Activated T-cell treated with anti-CD3 and anti-CD28 coated beads, Interleukin-2, amount 50 U/mL, for 72 hours (primary cell): ENCODE data around the gene RXRA. TPM values are rescaled to one million over a fixed set of nuclear protein-coding genes. Genes with fewer than 3 reads are reported as not detected.

Experiments
- ATAC-seq, 2 donors: fragments of 150-1000 bp; cut with Tn5 transposase; replicated peaks in 1 of 2; 2 replicates each; pipeline ENCODE4 v1.10.0; 2021; ENCODE audit warnings: moderate library complexity in 2 of 2, mild to moderate bottlenecking in 1 of 2
- DNase-seq, 2 donors: peaks; one replicate each; pipeline ENCODE4 v3.0.0; 2021 to 2022; ENCODE audit warnings: mixed read lengths in 1 of 2
- H3K27ac Mint-ChIP-seq: one replicate; pipeline ENCODE4 v1.8.0; 2022; ENCODE audit warnings: mild to moderate bottlenecking, moderate library complexity, mixed read lengths
- H3K27me3 Mint-ChIP-seq: one replicate; pipeline ENCODE4 v1.8.0; 2022; ENCODE audit warnings: low read depth, mixed read lengths
- H3K36me3 Mint-ChIP-seq, 2 donors: one replicate each; pipeline ENCODE4 v1.8.0; 2022; ENCODE audit warnings: mixed read lengths in 2 of 2, mild to moderate bottlenecking in 1 of 2; ENCODE audit not compliant: insufficient read depth in 2 of 2
- H3K4me1 Mint-ChIP-seq: one replicate; pipeline ENCODE4 v1.8.0; 2022; ENCODE audit warnings: low read depth, mixed read lengths
- H3K4me3 Mint-ChIP-seq, 2 donors: one replicate each; pipeline ENCODE4 v1.8.0; 2022; ENCODE audit warnings: mild to moderate bottlenecking in 2 of 2, mixed read lengths in 2 of 2, moderate library complexity in 2 of 2
- H3K9me3 Mint-ChIP-seq, 2 donors: one replicate each; pipeline ENCODE4 v1.8.0; 2022; ENCODE audit warnings: mixed read lengths in 2 of 2
- total RNA-seq, 2 donors: library from RNA; stranded (reverse); gene quantifications; one replicate each; pipeline ENCODE4 v1.2.3, GENCODE V29; 2022

RXRA gene
- total RNA-seq, 2 donors from 2014 or later = 4.9 to 12.4 TPM

GRCh38 chr9:134455934-134456755 is 129.9 kb downstream of the RXRA start:
- Mint-ChIP-seq H3K4me3 (peak overlapping the region; percentile 81 to 85), H3K4me1 (peaks cover 8% of the 10 kb centered on the region), H3K27ac (peak overlapping the region; percentile 74), H3K27me3 (no peaks in the 10 kb centered on the region), H3K9me3 (no peaks in the 10 kb centered on the region), H3K36me3 (no peaks in the 10 kb centered on the region)
- peak; percentile 69 to 72 for DNase-seq
- ATAC-seq = peak; percentile 86 to 90

GRCh38 chr9:134456756-134457305 is 130.6 kb downstream of the RXRA start:
- Mint-ChIP-seq H3K4me1 (peaks cover 8% of the 10 kb centered on the region), H3K27me3 (no peaks in the 10 kb centered on the region), H3K36me3 (no peaks in the 10 kb centered on the region), H3K9me3 (no peaks in the 10 kb centered on the region), H3K4me3 (peak overlapping the region; percentile 81 to 85), H3K27ac (peak overlapping the region; percentile 74)
- DNase-seq (no peak), ATAC-seq (no peak)

GRCh38 chr9:134457321-134458206 is 131.3 kb downstream of the RXRA start:
- no peak for ATAC-seq
- no peak for DNase-seq
- Mint-ChIP-seq H3K4me3 (no peak overlapping the region), H3K9me3 (no peaks in the 10 kb centered on the region), H3K36me3 (no peaks in the 10 kb centered on the region), H3K27me3 (no peaks in the 10 kb centered on the region), H3K4me1 (peaks cover 8% of the 10 kb centered on the region), H3K27ac (peak overlapping the region; percentile 6)

DNA sequence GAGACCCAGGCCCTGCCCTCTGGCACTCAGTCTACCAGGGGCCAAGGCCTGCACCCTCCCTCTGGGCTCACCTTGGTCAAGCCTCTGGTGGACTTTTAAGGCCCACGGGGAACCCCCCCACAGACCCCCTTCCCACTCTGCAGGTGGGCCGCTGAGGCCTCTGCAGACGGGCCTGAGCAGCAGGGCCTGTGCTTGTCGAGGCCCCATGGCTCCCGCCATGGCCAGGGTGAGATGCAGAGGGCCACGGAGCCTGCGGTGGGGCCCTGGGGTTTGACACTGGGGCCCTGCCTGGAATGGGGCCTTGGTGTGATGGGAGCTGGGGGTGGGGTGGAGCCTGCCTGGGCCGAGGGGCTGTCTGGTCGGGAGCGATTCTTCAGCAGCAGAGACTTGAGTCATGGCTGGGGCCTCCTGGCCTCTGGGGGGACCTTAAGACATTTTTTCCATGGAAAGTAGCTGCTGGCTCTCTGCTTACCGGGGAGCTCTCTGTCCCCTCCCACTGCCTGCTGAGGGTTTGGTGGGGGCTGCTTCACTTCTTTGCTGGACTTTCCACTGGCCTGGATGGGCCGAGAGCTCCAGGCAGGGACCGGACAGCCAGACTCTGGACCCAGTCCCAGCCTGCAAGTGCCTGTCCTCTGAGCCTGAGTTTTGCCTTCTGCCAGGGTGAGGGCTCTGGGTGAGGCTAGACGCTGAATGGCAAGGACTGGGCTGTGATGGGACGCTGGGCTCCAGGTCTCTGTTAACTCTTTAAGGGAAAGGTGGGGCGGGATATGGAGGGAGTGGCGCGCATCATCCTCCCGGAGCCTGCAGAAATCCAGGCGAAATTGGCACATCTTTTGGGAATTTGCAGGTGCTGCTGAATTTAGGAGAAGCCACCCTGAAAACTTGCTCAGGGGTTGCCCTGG is 132.2 kb downstream of the RXRA start:
- DNase-seq (no peak), ATAC-seq (no peak)
- H3K27me3 Mint-ChIP-seq = no peaks in the 10 kb centered on the region
- H3K4me3 Mint-ChIP-seq = no peak overlapping the region
- peaks cover 8% of the 10 kb centered on the region for H3K4me1 Mint-ChIP-seq
- no peaks in the 10 kb centered on the region for H3K9me3 Mint-ChIP-seq
- H3K27ac Mint-ChIP-seq = no peak overlapping the region
- no peaks in the 10 kb centered on the region for H3K36me3 Mint-ChIP-seq

- ATAC-seq (no peak), DNase-seq (no peak)
- Mint-ChIP-seq H3K9me3 (no peaks in the 10 kb centered on the region), H3K27ac (no peak overlapping the region), H3K36me3 (no peaks in the 10 kb centered on the region), H3K4me3 (no peak overlapping the region), H3K27me3 (no peaks in the 10 kb centered on the region), H3K4me1 (peaks cover 8% of the 10 kb centered on the region)
Measured at GRCh38 chr9:134459164-134459563, 132.9 kb downstream of the RXRA start.

- H3K4me1 Mint-ChIP-seq = peaks cover 8% of the 10 kb centered on the region
- ATAC-seq = no peak
- no peaks in the 10 kb centered on the region for H3K27me3 Mint-ChIP-seq
- H3K9me3 Mint-ChIP-seq = no peaks in the 10 kb centered on the region
- DNase-seq = no peak
- no peak overlapping the region for H3K27ac Mint-ChIP-seq
- no peak overlapping the region for H3K4me3 Mint-ChIP-seq
- H3K36me3 Mint-ChIP-seq = no peaks in the 10 kb centered on the region
Measured at GRCh38 chr9:134459573-134459972, 133.3 kb downstream of the RXRA start.

DNA sequence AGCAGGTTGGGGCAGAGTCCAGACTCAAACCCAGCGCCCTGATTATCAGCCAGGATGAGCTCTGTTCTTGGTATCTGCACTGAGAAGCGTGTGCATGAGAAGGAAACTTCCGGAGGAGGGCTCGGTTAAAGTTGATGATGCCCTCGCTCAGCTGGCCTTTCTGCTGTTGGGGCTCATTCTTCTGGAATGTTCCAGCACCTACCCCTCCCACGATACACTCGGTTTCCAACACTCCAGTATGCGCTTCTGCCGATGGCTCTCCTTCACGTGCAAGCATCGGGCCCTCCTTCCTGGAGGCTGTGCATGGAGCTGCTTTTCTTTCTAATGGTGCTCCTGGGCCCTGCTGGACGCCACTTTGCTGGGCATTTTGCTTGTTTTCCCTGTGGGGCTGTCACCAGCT is 134.0 kb downstream of the RXRA start:
- no peak for DNase-seq
- no peak overlapping the region for H3K27ac Mint-ChIP-seq
- no peaks in the 10 kb centered on the region for H3K27me3 Mint-ChIP-seq
- ATAC-seq = no peak
- no peak overlapping the region for H3K4me3 Mint-ChIP-seq
- H3K9me3 Mint-ChIP-seq = no peaks in the 10 kb centered on the region
- no peaks in the 10 kb centered on the region for H3K36me3 Mint-ChIP-seq
- peaks cover 8% of the 10 kb centered on the region for H3K4me1 Mint-ChIP-seq

- no peak overlapping the region for H3K4me3 Mint-ChIP-seq
- ATAC-seq = no peak
- H3K9me3 Mint-ChIP-seq = no peaks in the 10 kb centered on the region
- H3K36me3 Mint-ChIP-seq = no peaks in the 10 kb centered on the region
- no peaks in the 10 kb centered on the region for H3K27me3 Mint-ChIP-seq
- no peak for DNase-seq
- peaks cover 8% of the 10 kb centered on the region for H3K4me1 Mint-ChIP-seq
- H3K27ac Mint-ChIP-seq = no peak overlapping the region
Measured at GRCh38 chr9:134460896-134461295, 134.6 kb downstream of the RXRA start.

- DNase-seq (no peak), ATAC-seq (no peak)
- H3K27ac Mint-ChIP-seq = no peak overlapping the region
- no peaks in the 10 kb centered on the region for H3K27me3 Mint-ChIP-seq
- H3K4me3 Mint-ChIP-seq = no peak overlapping the region
- H3K9me3 Mint-ChIP-seq = no peaks in the 10 kb centered on the region
- H3K4me1 Mint-ChIP-seq = peaks cover 2% of the 10 kb centered on the region
- H3K36me3 Mint-ChIP-seq = no peaks in the 10 kb centered on the region
Measured at GRCh38 chr9:134461426-134461982, 135.2 kb downstream of the RXRA start.

GRCh38 chr9:134462318-134462717 is 136.1 kb downstream of the RXRA start:
- H3K27ac Mint-ChIP-seq = no peak overlapping the region
- H3K4me1 Mint-ChIP-seq = no peaks in the 10 kb centered on the region
- DNase-seq = no peak
- H3K9me3 Mint-ChIP-seq = no peaks in the 10 kb centered on the region
- no peaks in the 10 kb centered on the region for H3K36me3 Mint-ChIP-seq
- H3K4me3 Mint-ChIP-seq = no peak overlapping the region
- no peak for ATAC-seq
- no peaks in the 10 kb centered on the region for H3K27me3 Mint-ChIP-seq

DNA sequence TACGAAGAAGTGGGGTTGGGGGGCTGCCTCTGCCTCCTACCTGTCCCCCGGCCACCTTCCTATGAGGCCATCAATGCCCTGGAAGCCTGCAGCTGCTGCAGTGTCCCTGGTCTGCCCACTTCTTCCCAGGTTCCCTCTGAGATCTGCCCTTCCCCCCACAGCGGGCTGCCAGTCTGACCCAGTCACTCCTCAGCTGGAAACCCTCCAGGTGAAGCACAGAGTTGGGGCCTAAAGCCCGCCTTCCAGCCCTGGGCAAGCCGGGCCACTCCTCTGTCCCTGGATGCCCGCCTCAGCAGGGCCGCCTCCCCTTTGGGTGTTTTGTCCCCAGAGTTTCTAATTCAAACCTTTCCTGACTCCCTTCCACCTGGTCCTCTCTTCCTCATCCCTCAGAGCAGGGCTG is 137.0 kb downstream of the RXRA start:
- no peak for ATAC-seq
- Mint-ChIP-seq H3K27ac (no peak overlapping the region), H3K36me3 (no peaks in the 10 kb centered on the region), H3K27me3 (no peaks in the 10 kb centered on the region), H3K4me1 (no peaks in the 10 kb centered on the region), H3K4me3 (no peak overlapping the region), H3K9me3 (no peaks in the 10 kb centered on the region)
- DNase-seq = no peak

GRCh38 chr9:134466869-134467616 is 140.8 kb downstream of the RXRA start:
- Mint-ChIP-seq H3K27ac (no peak overlapping the region), H3K4me3 (no peak overlapping the region), H3K36me3 (no peaks in the 10 kb centered on the region), H3K4me1 (no peaks in the 10 kb centered on the region), H3K27me3 (no peaks in the 10 kb centered on the region), H3K9me3 (no peaks in the 10 kb centered on the region)
- ATAC-seq (no peak), DNase-seq (no peak)
